RCC 7860 (cell line): Measurements from ENCODE around the gene ZNF516.
"Not testable (repeated sequence)": the region's sequence is repeated elsewhere in the genome, so short reads cannot be mapped to it uniquely, and the experiment has no call there.

Experiments used
- DNase-seq: peaks from one replicate; pipeline ENCODE4 v3.0.0-alpha.2; 2015; ENCODE audit warnings: low spot score
- FAIRE-seq: peaks from 2 replicates; lab custom pipeline; 2012; peaks lifted over from hg19 to GRCh38; lab: Jason Lieb, UNC

ZNF516 gene

DNA sequence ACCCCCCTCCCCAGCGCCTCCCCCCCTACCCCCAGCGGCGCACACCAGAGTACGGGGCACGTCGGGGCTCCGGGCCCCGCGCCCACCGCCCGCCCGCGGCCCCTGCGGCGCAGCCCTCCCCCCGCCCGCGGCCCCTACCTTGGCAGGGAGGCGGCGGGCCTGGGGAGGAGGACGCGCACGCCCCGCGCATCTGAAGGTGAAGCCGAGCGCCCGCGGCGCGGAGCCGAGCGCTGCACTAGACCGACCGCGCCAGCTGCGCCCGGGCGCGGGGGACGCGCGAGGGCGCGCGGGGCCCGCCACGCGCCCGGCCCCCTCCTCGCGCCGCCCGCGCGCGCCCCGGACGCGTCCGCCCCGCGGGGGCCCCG is at the start of gene ZNF516:
ZNF516 (minus strand) TSS at position 237 of the 365 bp plus-strand sequence. CDS start 52,188 bp downstream, outside the sequence.
- no peak for FAIRE-seq
- DNase-seq = no peak

- DNase-seq = no peak
- FAIRE-seq = no peak
These were observed 43.8 kb upstream of the ZNF516 start for GRCh38 chr18:76538846-76539245.

DNA sequence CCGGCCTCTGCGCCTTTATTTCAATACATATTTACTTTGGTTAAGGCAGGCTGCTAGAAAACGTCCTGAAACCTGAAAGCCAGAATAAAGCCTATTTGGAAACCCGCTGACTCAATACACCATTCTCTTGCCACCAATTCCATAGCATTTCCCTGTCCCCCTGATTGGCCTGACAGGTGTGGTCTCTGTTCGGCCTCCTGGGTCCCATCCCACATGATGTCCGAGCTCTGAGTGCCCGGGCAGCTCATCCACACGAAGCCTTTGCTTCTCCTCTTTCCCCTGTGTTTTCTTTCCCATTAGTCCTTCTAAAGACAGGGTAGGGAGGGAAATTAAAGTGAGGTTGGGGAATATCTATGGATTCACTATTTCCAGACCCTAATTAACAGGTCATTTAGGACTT is 42.6 kb upstream of the ZNF516 start:
- DNase-seq (no peak), FAIRE-seq (no peak)

DNA sequence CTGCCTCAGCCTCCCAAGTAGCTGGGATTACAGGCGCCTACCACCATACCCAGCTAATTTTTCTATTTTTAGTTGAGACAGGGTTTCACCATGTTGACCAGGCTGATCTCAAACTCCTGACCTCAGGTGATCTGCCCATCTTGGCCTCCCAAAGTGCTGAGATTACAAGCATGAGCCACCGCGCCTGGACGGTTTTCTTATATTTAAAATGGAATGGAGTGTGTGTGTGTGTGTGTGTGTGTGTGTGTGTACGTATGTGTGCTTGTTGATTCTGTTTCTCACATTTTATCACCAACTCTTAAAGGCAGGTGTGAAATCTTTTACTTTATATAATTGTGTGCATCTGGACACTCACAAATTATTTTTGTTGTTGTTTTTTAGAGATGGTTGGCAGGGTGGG is 41.6 kb upstream of the ZNF516 start:
- not testable (repeated sequence) for DNase-seq, FAIRE-seq

GRCh38 chr18:76532875-76533274 is 37.8 kb upstream of the ZNF516 start:
- DNase-seq = no peak
- no peak for FAIRE-seq

- DNase-seq (no peak), FAIRE-seq (no peak)
These were observed 35.8 kb upstream of the ZNF516 start for GRCh38 chr18:76530846-76531245.

- FAIRE-seq (no peak), DNase-seq (no peak)
These were observed 35.3 kb upstream of the ZNF516 start for GRCh38 chr18:76530391-76530790.

GRCh38 chr18:76529433-76529811 is 34.4 kb upstream of the ZNF516 start:
- FAIRE-seq (no peak), DNase-seq (no peak)

DNA sequence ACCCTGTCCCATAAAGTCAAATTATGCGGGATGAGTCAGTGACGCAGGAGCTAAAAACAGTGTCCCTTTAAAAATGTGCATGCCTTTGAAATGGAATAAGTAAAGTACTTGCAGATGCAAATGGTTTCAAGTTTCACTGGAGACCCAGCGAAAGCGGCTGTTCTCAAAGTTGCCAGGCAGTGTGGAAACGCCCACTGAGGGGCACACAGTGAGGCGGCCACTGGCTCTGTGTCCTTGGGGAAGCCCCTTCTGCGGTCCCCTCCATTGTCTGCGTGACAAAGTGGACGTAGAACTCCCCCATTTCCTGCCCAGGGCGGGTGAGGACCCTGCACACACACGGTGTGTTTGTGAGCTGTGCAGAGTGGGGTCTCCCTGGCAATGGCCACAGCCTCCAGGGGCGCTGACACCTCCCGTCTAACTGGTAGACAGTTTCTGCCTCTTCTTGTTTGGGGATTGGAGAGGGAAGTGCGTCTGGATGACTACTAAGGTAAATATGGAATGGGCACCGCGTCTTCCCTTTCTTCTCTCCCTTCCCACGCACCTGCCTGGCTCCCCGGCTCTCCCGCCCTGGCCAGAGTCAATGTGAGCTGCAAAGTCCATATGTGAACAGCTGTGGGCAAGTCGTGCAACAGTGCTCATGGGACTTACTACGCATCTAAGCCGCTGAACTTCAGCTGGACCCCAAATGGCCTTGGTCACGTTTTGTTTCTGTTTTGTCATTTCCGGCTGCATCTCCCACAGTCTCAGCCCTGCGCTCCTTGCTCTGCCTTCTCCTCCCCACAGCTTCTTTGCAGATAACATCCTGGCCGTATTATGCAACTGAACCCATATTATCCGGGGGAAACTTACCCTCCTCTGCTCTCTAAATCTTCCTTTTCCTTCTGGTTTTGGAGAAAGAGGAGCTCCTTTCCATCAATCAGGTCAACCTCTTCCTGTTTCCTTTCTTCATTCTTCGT is 33.7 kb upstream of the ZNF516 start:
- FAIRE-seq = no peak

GRCh38 chr18:76525911-76526310 is 30.9 kb upstream of the ZNF516 start:
- FAIRE-seq (no peak), DNase-seq (no peak)

More for the DNA sequence above, 33.7 kb upstream of the ZNF516 start:
- DNase-seq = no peak

GRCh38 chr18:76524900-76525698 is 30.1 kb upstream of the ZNF516 start:
- FAIRE-seq (no peak), DNase-seq (no peak)

- no peak for DNase-seq
- FAIRE-seq = no peak
These were observed 29.4 kb upstream of the ZNF516 start for GRCh38 chr18:76524477-76524876.

DNA sequence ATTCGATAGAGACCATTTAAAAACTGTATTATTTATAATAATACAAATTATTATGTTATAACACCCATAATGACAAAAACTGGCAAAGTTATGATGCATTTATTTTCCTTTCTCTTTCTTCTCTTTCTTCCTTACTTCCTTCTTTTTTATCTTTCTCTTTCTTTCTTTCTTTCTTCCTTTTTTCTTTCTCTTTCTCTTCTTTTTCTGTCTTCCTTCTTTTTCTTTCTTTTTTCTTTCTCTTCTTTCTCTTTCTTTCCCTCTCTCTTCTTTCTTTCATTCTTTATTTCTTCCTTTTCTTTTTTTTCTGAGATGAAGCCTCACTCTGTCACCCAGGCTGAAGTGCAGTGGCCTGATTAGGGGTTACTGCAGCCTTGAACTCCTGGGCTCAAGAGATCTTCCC is 27.5 kb upstream of the ZNF516 start:
- FAIRE-seq = no peak
- DNase-seq = no peak

DNA sequence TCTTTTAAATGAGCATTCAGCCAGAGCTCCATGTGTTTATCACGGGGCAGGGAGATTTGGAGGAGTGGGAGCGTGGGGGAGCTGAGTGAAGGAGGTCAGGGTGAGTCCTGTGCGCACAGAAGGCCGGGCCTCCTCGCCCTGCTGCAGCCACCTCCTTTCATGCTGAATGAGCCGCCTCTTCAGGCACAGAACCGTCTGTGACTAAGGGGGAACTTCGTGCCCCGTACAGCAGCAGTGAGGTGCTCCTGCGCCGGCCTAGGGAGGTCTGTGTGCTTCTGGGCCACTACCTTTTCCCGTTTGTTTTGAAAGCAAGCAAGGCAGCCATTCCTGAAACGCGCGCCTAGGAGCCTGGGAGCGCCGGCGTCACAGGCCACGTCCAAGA is 27.1 kb upstream of the ZNF516 start:
- no peak for DNase-seq
- FAIRE-seq = no peak

DNA sequence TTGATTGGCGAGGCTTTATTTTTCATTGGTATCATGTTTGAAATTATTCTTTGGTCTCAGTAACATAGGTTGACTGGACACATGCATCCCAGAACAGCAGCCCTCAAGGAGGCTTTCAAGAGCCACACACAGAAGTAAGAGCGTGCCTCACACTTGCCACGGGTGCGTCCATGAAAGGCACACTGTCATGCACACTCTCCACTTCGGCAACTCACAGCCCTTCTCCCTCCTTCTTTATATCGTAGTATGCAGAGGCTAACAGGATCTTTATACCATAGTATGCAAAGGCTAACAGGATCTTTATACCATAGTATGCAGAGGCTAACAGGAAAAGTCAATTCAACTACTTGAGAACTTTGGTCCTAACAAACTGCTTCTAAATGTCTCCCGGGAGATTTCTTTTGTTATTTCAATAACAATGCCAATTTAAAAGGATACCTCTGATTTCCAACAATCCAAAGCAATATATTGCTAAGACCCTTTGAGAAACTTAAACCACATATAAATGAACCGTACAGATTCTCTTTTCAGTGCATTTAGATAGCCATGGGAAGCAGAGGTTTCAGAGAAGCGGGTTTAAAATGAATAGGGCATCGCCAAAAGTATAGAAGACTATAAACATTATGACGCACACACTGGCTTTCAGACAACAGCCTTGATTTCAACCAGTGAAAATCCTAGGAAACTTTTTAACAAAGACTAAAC is 26.5 kb upstream of the ZNF516 start:
- FAIRE-seq = no peak
- no peak for DNase-seq

- DNase-seq = no peak
- no peak for FAIRE-seq
These were observed 24.0 kb upstream of the ZNF516 start for GRCh38 chr18:76518860-76519538.

GRCh38 chr18:76518123-76518859 is 23.2 kb upstream of the ZNF516 start:
- FAIRE-seq = no peak
- DNase-seq = no peak

DNA sequence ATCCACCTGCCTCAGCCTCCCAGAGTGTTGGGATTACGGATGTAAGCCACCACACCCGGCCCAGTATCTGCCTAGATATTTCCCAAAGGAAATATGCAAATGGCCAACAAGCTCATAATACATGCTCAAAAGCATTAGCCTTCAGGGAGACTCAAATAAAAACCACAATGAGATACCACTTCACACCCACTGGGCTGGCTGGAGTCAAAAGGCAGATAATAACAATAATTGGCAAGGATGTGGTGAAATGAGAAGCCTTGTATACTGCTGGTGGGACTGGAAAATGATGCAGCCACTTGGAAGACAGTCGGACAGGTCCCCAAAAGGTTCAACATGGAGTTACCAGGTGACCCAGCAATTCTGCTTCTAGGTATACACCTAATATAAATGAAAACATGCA is 20.5 kb upstream of the ZNF516 start:
- FAIRE-seq (no peak), DNase-seq (no peak)

DNA sequence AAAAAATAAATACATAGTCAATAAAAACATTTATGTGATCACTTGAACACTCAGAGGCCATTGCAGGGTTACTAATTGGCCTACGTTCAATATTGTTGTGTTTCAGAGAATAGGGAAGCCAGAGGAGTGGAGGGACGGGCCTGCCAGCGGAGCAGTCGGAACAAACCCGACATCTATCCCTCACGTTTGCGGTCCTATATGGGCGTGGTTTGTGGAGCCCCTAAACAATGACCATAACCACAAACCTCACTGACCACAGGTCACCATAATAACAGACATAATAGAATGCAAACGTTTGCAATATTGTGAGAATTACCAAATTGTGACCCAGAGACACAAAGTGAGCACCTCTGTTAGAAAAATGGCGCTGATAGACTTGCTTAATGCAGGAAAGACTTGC is 19.5 kb upstream of the ZNF516 start:
- no peak for FAIRE-seq
- no peak for DNase-seq

GRCh38 chr18:76507830-76508385 is 12.9 kb upstream of the ZNF516 start:
- no peak for FAIRE-seq
- no peak for DNase-seq
